ENCODE measurements around the gene SCARF2.
"Not testable (repeated sequence)": the region's sequence is repeated elsewhere in the genome, so short reads cannot be mapped to it uniquely, and the experiment has no call there.

SCARF2 gene

GRCh38 chr22:20463324-20464095 lies 25.9 kb upstream of the SCARF2 start:
- no peak for DNase-seq (ENCODE audit: low spot score)

DNA sequence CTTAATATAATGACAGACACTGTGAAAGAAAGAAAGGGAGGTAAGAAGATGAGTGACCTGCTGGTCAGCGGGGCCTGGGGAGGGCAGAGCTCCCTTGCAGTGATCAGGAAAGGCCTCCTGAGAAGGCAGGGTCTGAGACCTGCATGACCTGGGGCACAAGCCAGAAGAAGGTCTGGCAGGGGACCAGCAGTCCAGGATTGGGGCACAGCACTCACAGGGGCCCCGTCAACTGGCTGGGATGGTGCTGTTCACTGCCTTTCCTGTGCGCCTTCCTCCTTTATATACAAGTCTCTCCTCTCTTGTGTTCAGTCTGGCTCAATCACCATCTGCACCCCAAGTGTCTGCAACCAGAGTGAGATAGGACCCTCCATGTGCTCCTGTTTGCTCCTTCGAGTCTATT lies 22.2 kb upstream of the SCARF2 start:
- no peak for DNase-seq (ENCODE audit: low spot score)

DNA sequence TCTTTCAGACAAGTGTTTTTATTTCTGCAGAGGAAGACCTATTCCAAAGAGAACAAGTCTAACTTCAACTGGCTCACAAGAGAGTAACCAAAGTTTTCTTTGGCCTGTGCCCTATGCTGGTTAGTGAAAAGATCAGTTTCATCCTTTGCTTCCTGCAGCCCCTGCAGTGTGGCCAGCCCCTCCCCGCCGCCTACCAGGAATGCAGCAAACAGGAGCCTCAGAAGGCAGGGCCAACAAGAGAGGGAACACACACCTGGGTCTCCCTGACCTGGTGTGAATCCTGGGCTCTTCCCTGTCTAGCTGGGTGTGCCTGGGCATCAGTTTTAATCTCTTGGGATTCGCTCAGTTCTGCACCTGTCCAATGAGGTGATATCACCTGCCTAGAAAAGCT lies 21.5 kb upstream of the SCARF2 start:
- DNase-seq (ENCODE audit: low spot score): no peak

DNA sequence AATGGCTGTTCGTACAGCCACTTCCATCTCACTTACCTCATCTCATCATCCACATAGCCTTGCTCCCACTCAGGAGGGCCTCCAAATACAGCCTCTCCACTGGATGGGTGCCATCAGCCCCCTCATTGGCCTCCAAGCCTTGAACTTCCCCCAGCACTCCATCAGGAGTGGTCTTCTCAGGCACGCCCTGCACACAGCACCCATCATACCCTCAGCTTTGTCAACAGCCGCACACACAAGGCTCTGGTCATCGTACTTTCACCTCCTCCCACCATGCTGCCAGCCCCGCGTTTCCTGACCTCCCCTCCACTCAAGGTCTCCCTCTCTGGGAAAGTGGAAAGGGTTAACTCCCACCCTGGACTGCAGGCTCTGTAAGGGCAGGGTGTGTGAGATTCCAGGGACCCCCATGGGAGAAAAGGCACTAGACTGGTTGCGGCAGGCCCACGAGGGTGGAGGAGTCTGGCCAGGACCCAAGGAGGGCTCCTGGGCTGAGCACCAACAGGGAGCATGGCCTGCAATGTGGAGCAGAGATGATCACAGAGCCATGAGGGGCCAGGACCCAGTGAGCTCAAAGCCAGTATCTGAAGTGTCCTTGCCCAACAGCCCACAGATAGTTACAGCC lies 21.0 kb upstream of the SCARF2 start:
- no peak for DNase-seq (ENCODE audit: low spot score)

- DNase-seq (ENCODE audit: low spot score): no peak
Observed at GRCh38 chr22:20457506-20458240, 20.0 kb upstream of the SCARF2 start.

DNA sequence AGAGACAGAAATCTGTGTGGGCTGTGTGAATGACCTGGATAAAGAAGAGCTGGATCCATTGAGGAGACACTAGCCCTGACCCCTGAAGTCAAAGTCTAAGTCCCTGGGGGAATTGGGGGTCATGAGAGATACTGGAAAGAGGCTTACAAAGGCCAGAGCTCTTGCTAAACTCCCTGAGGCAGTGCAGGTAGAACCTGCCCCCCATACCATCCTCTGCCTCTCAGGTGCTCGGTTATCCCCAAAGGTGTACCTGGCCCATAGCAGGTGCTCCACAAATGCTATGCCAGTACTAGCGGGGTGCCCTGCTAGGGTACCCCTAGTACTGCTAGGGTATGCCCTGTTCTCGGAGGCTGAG lies 19.1 kb upstream of the SCARF2 start:
- no peak for DNase-seq (ENCODE audit: low spot score)

DNA sequence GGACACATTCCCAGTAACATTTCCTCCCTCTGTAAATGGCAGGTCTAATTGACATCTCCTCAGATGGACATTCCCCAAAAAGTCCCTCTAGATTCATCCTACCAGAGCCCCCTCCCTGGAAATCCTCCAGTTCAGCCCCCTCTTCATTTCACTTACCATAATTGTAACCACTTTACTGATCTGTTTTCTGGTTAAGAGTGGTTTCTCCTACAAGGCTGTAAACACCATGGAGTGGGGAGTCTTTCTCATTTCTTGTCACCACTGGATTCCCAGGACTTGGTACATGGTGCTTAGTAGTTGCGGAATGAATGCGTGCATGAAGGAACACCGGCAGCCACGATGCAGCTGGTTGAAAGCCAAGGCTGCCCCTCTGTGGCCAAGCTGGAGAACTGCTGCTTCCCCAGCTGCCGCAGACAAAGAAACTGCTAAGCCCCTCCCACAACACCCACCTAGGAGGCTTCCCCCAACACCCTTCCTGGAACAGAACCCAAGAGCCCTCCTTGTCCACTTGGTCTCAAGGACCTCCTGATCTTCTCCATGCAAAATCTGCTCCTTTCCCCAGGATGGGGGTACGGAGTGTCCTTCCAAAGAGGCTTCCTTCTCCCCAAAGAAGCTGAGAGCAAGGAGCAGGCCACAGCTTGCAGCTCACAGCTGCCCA lies 18.6 kb upstream of the SCARF2 start:
- DNase-seq (ENCODE audit: low spot score): peak; percentile 16

GRCh38 chr22:20455709-20456063 lies 18.1 kb upstream of the SCARF2 start:
- no peak for DNase-seq (ENCODE audit: low spot score)

GRCh38 chr22:20453222-20453621 lies 15.6 kb upstream of the SCARF2 start:
- DNase-seq (ENCODE audit: low spot score): no peak

- DNase-seq (ENCODE audit: low spot score): no peak
Observed at GRCh38 chr22:20451920-20452319, 14.3 kb upstream of the SCARF2 start.

- not testable (repeated sequence) for DNase-seq (ENCODE audit: low spot score)
Observed at GRCh38 chr22:20451129-20451778, 13.6 kb upstream of the SCARF2 start.

DNA sequence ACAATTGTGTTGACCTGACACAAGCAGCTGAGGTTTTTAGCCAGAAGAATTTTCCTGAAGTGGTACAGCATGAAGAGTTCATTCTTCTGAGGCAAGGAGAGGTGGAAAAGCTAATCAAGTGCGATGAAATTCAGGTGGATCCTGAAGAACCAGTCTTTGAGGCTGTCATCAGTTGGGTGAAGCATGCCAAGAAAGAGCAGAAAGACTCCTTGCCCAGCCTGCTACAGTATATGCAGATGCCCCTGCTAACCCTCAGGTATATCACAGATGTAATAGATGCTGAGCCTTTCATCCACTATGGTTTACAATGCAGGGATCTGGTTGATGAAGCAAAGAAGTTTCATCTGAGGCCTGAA lies 12.9 kb upstream of the SCARF2 start:
- no peak for DNase-seq (ENCODE audit: low spot score)

- no peak for DNase-seq (ENCODE audit: low spot score)
Observed at GRCh38 chr22:20449819-20450550, 12.4 kb upstream of the SCARF2 start.

GRCh38 chr22:20448630-20449029 lies 11.0 kb upstream of the SCARF2 start:
- no peak for DNase-seq (ENCODE audit: low spot score)

DNA sequence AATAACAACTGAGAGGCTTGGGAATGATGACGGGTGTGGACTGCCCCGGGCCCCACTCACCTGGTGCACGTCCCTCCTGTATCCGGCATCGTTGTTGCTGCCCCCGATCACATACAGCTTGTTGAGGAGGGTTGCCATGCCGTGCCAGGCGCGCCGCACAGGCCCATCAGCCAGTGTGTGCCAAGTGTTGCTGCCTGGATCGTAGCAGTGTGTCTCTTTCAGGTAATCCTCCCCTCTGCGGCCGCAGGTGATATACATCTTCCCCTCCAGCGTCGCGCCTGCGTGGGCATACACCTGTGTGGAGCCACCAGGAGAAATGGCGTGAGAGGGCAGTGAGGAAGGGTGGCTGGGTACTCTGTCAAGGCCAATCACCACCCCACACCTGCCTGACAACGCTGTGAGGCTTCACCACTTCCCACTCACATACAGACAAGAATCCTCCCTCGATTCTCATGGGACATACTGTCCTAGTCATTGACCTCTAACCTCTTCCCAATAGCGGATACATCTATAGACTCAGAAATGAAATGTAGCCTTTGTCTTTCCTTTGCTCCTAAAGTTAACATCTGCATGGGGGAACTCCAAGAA lies 8.9 kb upstream of the SCARF2 start:
- DNase-seq (ENCODE audit: low spot score): no peak

DNA sequence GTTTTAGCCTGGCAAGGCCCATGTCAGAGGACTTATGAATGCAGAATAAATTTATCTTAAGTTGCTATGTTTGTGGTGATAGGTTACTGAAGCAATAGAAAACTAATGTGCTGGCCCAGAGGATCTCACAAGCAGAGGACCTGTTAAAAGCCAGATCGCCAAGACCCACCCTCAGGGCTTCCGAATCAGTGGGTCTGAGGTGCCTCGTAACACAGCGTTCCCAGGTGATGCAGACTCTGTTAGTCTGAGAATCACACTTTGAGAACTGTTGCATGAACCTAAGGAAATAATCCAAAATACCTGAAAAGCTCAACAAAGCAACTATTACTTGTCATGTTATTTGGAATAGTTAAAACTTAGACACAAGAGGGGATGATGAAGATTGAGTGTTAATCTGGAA lies 6.7 kb upstream of the SCARF2 start:
- DNase-seq (ENCODE audit: low spot score): no peak

DNA sequence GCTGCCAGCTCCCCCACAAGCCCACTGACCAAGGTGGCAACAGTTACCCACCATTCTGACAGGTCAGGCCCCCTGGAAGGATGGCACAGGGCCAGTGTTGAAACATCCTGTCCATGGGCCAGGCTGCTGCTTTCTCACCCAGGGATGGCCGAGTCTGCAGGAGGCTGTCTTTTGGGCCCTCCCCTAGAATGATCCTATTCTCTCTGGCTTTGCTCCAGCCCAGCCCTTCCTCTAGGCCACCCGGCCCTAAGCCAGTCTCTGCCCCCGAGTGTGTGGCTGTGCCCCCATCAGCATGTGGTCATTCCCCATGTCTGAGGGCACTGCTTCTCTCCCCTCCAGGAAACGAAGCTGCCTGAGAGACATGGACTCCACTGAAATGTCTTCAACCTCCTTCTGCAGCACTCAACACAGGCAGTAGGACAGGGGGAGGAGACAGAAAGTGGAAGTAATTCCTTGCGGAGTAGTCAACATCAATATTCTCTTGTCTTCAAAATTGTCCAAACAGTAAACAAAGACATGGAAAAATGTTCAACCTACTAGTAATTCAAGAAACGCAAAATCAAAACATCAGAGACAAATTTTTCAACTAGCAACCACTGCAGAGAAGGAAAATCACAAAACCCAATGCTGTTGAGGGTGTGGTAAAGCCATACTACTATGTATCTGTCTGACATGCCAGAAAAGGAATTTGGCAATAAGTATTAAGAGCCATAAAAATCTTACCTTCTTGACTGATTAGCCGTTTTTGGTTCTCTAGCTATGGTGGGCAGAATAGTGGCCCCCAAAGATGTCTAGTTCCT lies 5.1 kb upstream of the SCARF2 start:
- DNase-seq (ENCODE audit: low spot score): no peak

DNA sequence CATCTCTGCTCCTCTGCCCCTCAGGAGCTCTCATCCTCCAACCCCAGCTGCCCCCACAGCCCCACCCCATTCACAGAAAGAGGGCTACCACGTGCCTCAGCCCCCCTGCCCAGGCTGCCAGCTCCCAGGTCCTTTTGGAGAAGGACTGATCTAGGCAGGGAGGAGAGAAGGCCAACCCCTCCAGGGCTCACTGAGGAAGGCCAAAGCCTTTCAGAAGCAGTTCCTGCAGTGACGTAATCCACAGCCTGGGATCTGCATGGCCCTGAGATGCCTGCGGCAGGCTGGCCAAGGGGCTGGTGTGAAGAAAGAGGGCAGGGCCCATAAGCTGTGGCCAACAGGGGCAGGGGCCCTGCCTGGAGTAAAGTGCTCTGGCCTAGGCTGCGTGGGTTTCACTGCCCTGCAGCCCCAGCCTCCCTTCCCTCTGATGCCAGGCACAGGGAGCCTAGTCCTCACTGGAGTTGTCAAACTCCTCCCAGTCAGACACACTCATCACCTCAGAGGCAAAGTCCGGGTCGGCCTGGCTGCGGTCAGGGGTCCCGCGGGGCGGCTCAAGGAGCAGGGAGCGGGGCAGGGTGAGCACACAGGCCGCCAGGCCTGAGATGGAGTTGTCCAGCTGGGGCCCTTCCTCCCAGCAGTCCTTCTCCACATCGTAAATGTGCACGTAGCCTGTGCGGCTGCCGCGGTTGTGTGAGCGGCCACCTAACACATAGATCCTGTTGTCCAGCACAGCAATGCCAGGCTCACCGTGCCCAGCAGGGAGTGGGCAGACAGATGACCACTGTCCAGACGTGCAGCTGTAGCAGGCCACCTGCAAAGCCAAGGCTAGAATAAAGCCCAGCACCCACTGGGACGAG lies 4.2 kb upstream of the SCARF2 start:
- DNase-seq (ENCODE audit: low spot score): no peak
